ENCODE data around the gene HIGD1C.

HIGD1C gene

DNA sequence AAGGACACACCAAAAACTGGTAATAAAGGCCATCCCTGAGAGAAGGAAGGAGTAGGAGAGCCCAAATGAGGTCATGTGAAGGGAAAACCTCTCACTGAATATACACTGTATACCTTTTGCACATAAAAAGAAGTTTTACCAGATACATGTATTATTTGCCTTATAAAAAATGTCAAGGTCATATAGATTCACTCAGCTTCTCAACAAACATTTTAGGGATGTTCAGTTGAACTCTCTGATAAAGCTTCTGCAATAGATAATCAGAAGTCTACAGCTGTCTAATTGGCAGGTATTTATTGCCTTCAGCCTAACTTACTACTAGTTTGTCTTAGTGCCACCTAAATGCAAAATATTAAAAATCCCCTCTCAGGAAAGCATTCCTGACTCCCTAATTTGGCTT, 65.1 kb downstream of the HIGD1C start:
- Histone ChIP-seq H3K4me3 (replicated peaks; ENCODE audit: low read depth, low read length) (no peak overlapping the region), H3K27me3 (replicated peaks; ENCODE audit: control insufficient read depth, insufficient read depth, low read length) (no peaks in the 10 kb centered on the region), H3K36me3 (ENCODE audit: control insufficient read depth, insufficient read depth, low read length) (no peaks in the 10 kb centered on the region)
- DNase-seq (ENCODE audit: extremely low read depth, insufficient read length): no peak
- TF ChIP-seq CTCF (IDR thresholded peaks at IDR 0.05; ENCODE audit: insufficient read depth, low read length, poor library complexity, severe bottlenecking): no peak

DNA sequence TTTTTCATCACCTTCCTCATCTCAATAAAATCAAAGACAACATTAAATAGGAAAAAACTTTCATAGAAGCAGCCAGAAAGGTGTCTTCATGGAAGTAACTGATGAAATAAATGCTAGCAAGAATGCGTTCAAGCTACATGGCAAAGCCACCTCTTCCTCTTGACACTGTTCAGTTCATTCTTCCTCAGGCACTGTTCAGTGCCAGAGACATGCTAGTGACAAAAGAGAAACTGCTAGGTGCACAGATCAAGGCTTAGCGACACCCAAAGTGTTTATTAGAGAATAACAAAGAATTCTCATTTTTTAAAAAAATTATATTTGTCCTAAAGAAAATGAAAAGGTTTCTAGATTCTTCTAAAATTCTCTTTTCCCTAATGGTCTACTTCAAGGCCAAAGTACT, 66.6 kb downstream of the HIGD1C start:
- Histone ChIP-seq H3K36me3 (ENCODE audit: control insufficient read depth, insufficient read depth, low read length) (no peaks in the 10 kb centered on the region), H3K4me3 (replicated peaks; ENCODE audit: low read depth, low read length) (no peak overlapping the region), H3K27me3 (replicated peaks; ENCODE audit: control insufficient read depth, insufficient read depth, low read length) (no peaks in the 10 kb centered on the region)
- no peak for TF ChIP-seq CTCF (IDR thresholded peaks at IDR 0.05; ENCODE audit: insufficient read depth, low read length, poor library complexity, severe bottlenecking)
- no peak for DNase-seq (ENCODE audit: extremely low read depth, insufficient read length)

GRCh38 chr12:51019927-51020326, 67.6 kb downstream of the HIGD1C start:
- Histone ChIP-seq H3K4me3 (replicated peaks; ENCODE audit: low read depth, low read length) (no peak overlapping the region), H3K36me3 (ENCODE audit: control insufficient read depth, insufficient read depth, low read length) (no peaks in the 10 kb centered on the region), H3K27me3 (replicated peaks; ENCODE audit: control insufficient read depth, insufficient read depth, low read length) (no peaks in the 10 kb centered on the region)
- DNase-seq (ENCODE audit: extremely low read depth, insufficient read length): no peak
- TF ChIP-seq CTCF (IDR thresholded peaks at IDR 0.05; ENCODE audit: insufficient read depth, low read length, poor library complexity, severe bottlenecking): no peak
